Esophagus muscularis mucosa (tissue), 4 donors: ENCODE results near the gene SMIM11. TPM values are rescaled to one million over a fixed set of nuclear protein-coding genes. Genes with fewer than 3 reads are reported as not detected.
"Not testable (repeated sequence)": the region's sequence is repeated elsewhere in the genome, so short reads cannot be mapped to it uniquely, and the experiment has no call there.

Experiments used
- DNase-seq: peaks from one replicate; pipeline ENCODE4 v3.0.0-alpha.2; 2017; ENCODE audit errors: extremely low spot score
- H3K27ac ChIP-seq, 4 donors: fragments of 200-600 bp; sonication (generic); replicated peaks in 1 of 4; 1 replicate in 3 of 4; 2 replicates in 1 of 4; pipeline ENCODE4 v1.5.1; 2016 to 2019; ENCODE audit warnings: mild to moderate bottlenecking in 1 of 4
- H3K27me3 ChIP-seq, 4 donors: fragments of 200-600 bp; sonication (generic); one replicate each; pipeline versions ENCODE4 v1.5.1 to v1.6.0; 2016 to 2019
- H3K36me3 ChIP-seq, 4 donors: fragments of 200-600 bp; sonication (generic); one replicate each; pipeline ENCODE4 v1.5.1; 2016 to 2019
- H3K4me1 ChIP-seq, 4 donors: fragments of 200-600 bp; sonication (generic); one replicate each; pipeline ENCODE4 v1.5.1; 2016 to 2019
- H3K4me3 ChIP-seq, 4 donors: fragments of 200-600 bp; sonication (generic); 1 replicate in 2 of 4; 2 replicates in 2 of 4; pipeline ENCODE4 v1.5.1; 2016 to 2019; ENCODE audit warnings: mild to moderate bottlenecking in 4 of 4, moderate library complexity in 1 of 4
- H3K9me3 ChIP-seq, 4 donors: fragments of 200-600 bp; sonication (generic); 1 replicate in 3 of 4; 2 replicates in 1 of 4; pipeline ENCODE4 v1.5.1; 2016 to 2019
- WGBS: methylation state at CpG from one replicate; pipeline ENCODE4 v1.1.5; 2018; 5-methylcytosine and 5-hydroxymethylcytosine counted together
- intact Hi-C: fragments of 100-400 bp; cut with DNase I; formaldehyde crosslinking; loops from one replicate; pipeline ENCODE4 v1.15.1; 2023
- total RNA-seq, 4 donors: library from RNA; depleted of rRNA; stranded (reverse); fragments of >200 nt; gene quantifications; one replicate each; pipeline versions ENCODE4 v1.1.0 to v1.2.1, GENCODE V29; 2016

The SMIM11 gene
- total RNA-seq, 4 donors from 2014 or later, result 2.3 to 12.4 (median 9.6) TPM

DNA sequence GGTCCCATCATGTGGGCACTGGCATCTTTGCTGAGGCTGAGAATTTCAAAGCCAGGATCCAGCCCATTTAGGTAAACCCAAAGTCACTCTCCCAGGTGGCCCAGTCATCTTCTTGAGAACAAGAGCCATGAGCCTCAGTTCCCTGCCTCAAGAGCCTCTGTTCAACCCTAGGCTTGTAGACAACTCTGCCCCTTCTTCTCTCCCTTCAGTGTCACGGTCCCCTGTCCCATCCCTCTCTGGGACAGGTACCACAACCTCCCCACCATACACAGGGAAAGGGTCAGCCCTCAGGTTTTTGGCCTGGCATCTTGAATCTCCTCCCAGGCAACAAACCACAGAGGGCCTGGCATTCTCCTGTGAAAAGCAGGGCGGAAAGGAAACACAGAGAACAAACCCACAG is 30.4 kb downstream of the SMIM11 start:
- H3K9me3 ChIP-seq, H3K4me3 ChIP-seq, H3K27me3 ChIP-seq, H3K4me1 ChIP-seq, H3K36me3 ChIP-seq, DNase-seq, H3K27ac ChIP-seq, intact Hi-C loops: not testable (repeated sequence)
- WGBS, result no CpG with 5 or more reads among the region's 2 CpGs

DNA sequence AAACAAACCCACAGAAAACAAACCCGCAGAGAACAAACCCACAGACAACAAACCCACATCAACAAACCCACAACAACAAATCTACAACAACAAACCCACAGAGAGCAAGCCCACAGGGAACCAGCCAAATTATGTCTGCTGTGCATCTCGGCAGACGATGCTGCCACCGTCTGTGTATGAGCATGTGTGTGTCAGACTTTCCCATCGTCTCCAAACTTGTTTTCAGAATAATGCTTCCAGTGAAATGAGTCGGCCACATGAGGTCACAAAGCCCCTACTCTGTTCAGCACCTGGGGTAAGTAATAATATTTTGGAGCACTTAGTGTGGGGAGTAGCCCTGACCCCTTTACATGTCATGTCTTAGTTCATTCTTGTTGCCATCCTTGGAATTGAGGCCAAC is 30.8 kb downstream of the SMIM11 start:
- DNase-seq, H3K36me3 ChIP-seq, H3K4me3 ChIP-seq, intact Hi-C loops, H3K27me3 ChIP-seq, H3K4me1 ChIP-seq, H3K9me3 ChIP-seq, H3K27ac ChIP-seq: not testable (repeated sequence)
- WGBS, result no CpG with 5 or more reads among the region's 6 CpGs

DNA sequence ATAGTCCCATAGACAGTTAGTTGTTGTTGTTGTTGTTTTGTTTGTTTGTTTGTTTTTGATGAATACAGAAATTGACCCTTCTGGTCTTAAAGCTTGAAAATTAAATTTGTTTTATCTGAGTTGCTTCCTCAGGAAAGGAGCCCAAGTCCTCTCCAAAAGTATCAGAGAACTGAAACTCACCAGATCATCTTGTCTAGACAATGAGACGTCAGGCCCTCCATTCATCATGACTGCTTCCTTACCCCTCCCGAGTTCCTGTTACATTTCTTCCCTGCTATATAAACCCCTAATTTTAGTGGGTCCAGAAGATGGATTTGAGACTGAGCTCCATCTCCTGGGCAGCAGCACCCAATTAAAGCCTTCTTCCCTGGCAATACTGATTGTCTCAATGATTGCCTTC is 31.4 kb downstream of the SMIM11 start:
- intact Hi-C loops, H3K4me3 ChIP-seq, DNase-seq, H3K36me3 ChIP-seq, H3K9me3 ChIP-seq, H3K27ac ChIP-seq, H3K4me1 ChIP-seq, H3K27me3 ChIP-seq: not testable (repeated sequence)
- no CpG with 5 or more reads among the region's 2 CpGs for WGBS

DNA sequence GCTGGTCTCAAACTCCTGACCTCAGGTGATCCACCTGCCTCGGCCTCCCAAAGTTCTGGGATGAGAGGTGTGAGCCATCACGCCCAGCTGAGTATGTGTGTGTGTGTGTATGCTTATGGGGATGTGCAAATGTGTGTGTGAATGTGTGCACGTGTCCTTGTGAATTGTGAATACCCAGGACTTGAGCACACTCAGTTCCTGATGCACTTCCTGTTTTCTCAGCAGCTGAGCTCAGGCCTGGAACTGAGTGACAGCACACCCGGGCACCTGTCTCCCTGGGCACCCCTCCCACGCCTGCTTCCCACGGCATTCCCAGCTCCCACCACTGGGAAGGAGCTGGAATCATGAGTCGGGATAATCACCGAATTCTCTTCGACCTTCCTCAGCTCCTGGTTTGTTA is 32.0 kb downstream of the SMIM11 start:
- H3K27ac ChIP-seq, H3K27me3 ChIP-seq, H3K4me1 ChIP-seq, H3K4me3 ChIP-seq, H3K9me3 ChIP-seq, H3K36me3 ChIP-seq, intact Hi-C loops, DNase-seq: not testable (repeated sequence)
- no CpG with 5 or more reads among the region's 9 CpGs for WGBS

GRCh38 chr21:34417448-34418077 is 42.3 kb downstream of the SMIM11 start:
- H3K4me3 ChIP-seq, H3K9me3 ChIP-seq, H3K4me1 ChIP-seq, intact Hi-C loops, DNase-seq, H3K27me3 ChIP-seq, H3K36me3 ChIP-seq, H3K27ac ChIP-seq: not testable (repeated sequence)
- WGBS, result no CpG with 5 or more reads among the region's 5 CpGs

- H3K4me3 ChIP-seq, H3K9me3 ChIP-seq, H3K27ac ChIP-seq, intact Hi-C loops, DNase-seq, H3K4me1 ChIP-seq, H3K36me3 ChIP-seq, H3K27me3 ChIP-seq: not testable (repeated sequence)
- no CpG with 5 or more reads among the region's 4 CpGs for WGBS
Measured at GRCh38 chr21:34423805-34424204, 48.5 kb downstream of the SMIM11 start, which contains the start of gene SMIM34. TSS of gene SMIM34 (minus strand) at chr21:34423951. CDS start at chr21:34423839, 112 bp downstream.

- H3K27me3 ChIP-seq, H3K36me3 ChIP-seq, H3K27ac ChIP-seq, H3K4me3 ChIP-seq, DNase-seq, H3K9me3 ChIP-seq, intact Hi-C loops, H3K4me1 ChIP-seq: not testable (repeated sequence)
- WGBS, result no CpG with 5 or more reads among the region's 8 CpGs
Measured at GRCh38 chr21:34427339-34427738, 52.0 kb downstream of the SMIM11 start.

GRCh38 chr21:34428441-34428840 is 53.1 kb downstream of the SMIM11 start:
- H3K4me1 ChIP-seq, H3K36me3 ChIP-seq, intact Hi-C loops, H3K27me3 ChIP-seq, H3K27ac ChIP-seq, DNase-seq, H3K9me3 ChIP-seq, H3K4me3 ChIP-seq: not testable (repeated sequence)
- WGBS, result no CpG with 5 or more reads among the region's 6 CpGs

DNA sequence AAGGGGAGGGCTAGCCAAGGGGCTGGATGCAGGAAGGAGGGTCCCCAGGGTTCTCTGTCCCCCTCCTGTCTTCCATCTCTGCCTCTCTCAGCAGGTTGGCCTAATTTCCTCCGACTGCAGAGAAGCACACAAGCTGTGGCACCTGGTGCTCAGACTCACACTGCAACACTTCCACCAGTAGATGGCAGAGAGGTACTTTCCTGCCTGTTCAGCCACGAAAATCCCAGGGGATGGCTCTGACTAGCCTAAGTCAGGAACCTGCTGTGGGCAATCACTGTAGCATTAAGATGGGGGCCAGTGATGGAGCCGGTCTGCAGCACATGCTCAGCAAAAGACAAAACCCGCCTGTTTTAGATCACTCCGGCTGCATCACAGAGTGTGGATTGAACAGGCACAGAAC is 54.4 kb downstream of the SMIM11 start:
- intact Hi-C loops, H3K36me3 ChIP-seq, DNase-seq, H3K27ac ChIP-seq, H3K9me3 ChIP-seq, H3K27me3 ChIP-seq, H3K4me1 ChIP-seq, H3K4me3 ChIP-seq: not testable (repeated sequence)
- WGBS, result no CpG with 5 or more reads among the region's 5 CpGs

Other genes with a start within 250 kb of the SMIM11 start
- gene KCNE2, start 11.5 kb upstream of the SMIM11 start, total RNA-seq, result under 1 TPM in 1 of 4 donors, not detected in 3; 0.40 TPM
- not detected for gene SMIM34, start 48.4 kb downstream of the SMIM11 start, total RNA-seq
- gene KCNE1, start 136.7 kb downstream of the SMIM11 start, total RNA-seq, result 1 to 10 TPM; 1.5 to 2.9 (median 2.2) TPM
- gene RCAN1, start 239.6 kb downstream of the SMIM11 start, total RNA-seq, result 10 to 100 TPM; 32.4 to 58.8 (median 37.9) TPM